Tibial artery (tissue), 4 donors: Measurements from ENCODE around the gene GPR42.
"Not testable (repeated sequence)": the region's sequence is repeated elsewhere in the genome, so short reads cannot be mapped to it uniquely, and the experiment has no call there.

Experiments used
- DNase-seq, 2 donors: peaks; one replicate each; pipeline ENCODE4 v3.0.0-alpha.2; 2019
- H3K27ac ChIP-seq, 2 donors: fragments of 200-600 bp; sonication (generic) in 1 of 2; 1 replicate in 1 of 2; 2 replicates in 1 of 2; pipeline ENCODE4 v1.5.1; 2018 to 2019; ENCODE audit warnings: mild to moderate bottlenecking in 1 of 2
- H3K27me3 ChIP-seq, 2 donors: fragments of 200-600 bp; sonication (generic) in 1 of 2; one replicate each; pipeline versions ENCODE4 v1.5.1 to v1.6.0; 2016 to 2019
- H3K36me3 ChIP-seq, 3 donors: fragments of 200-600 bp; sonication (generic) in 2 of 3; one replicate each; pipeline ENCODE4 v1.5.1; 2016 to 2019; ENCODE audit warnings: mild to moderate bottlenecking in 2 of 3
- H3K4me1 ChIP-seq, 4 donors: fragments of 200-600 bp; sonication (generic) in 2 of 4; 1 replicate in 3 of 4; 2 replicates in 1 of 4; pipeline ENCODE4 v1.5.1; 2016 to 2019
- H3K4me3 ChIP-seq, 2 donors: fragments of 200-600 bp; sonication (generic) in 1 of 2; 1 replicate in 1 of 2; 2 replicates in 1 of 2; pipeline ENCODE4 v1.5.1; 2018 to 2019; ENCODE audit warnings: mild to moderate bottlenecking in 2 of 2
- H3K9me3 ChIP-seq, 3 donors: fragments of 200-600 bp; sonication (generic) in 1 of 3; one replicate each; pipeline ENCODE4 v1.5.1; 2016 to 2019
- CTCF ChIP-seq, 2 experiments: fragments of 200-600 bp in 1 of 2; fragments of 450-650 bp in 1 of 2; IDR thresholded peaks; one replicate each; pipeline ENCODE4 v1.5.1; 2017 to 2019; ENCODE audit warnings: antibody characterized with exemption in 2 of 2, mild to moderate bottlenecking in 1 of 2, moderate library complexity in 1 of 2
- intact Hi-C: fragments of 100-400 bp; cut with DNase I; formaldehyde crosslinking; loops from one replicate; pipeline ENCODE4 v1.15.0; 2023; ENCODE audit warnings: low total_unique reads

Gene GPR42

DNA sequence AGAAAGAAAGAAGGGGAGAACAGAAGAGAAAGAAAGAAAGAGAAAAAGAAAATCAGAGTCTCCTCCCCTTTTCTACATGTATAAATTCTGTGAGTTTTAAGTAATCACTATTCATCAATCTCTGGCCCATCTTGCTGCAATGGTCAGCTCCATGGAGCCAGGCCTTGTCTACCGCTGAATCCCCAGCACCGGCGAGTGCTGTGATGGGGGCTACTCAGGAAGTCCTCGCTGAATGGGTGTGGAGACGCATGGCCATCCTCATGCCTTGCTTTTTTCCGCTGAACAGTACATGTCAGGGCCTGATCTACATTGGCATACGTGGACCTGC is 29.9 kb downstream of the GPR42 start:
- TF ChIP-seq CTCF (IDR thresholded peaks at IDR 0.05): no peak
- no peak for DNase-seq
- intact Hi-C loops: no loop called here
- Histone ChIP-seq H3K27me3 (peaks cover 0 to 5% of the 10 kb centered on the region in 2 donors), H3K4me3 (no peak overlapping the region), H3K4me1 (no peaks in the 10 kb centered on the region), H3K27ac (no peak overlapping the region), H3K36me3 (no peaks in the 10 kb centered on the region), H3K9me3 (no peaks in the 10 kb centered on the region)

GRCh38 chr19:35401416-35401815 is 30.5 kb downstream of the GPR42 start:
- H3K36me3 ChIP-seq, H3K27ac ChIP-seq, H3K4me1 ChIP-seq, H3K4me3 ChIP-seq, DNase-seq, H3K27me3 ChIP-seq, intact Hi-C loops, H3K9me3 ChIP-seq: not testable (repeated sequence)

GRCh38 chr19:35403116-35403760 is 32.4 kb downstream of the GPR42 start:
- no peak for TF ChIP-seq CTCF (IDR thresholded peaks at IDR 0.05)
- H3K4me3 ChIP-seq: no peak overlapping the region
- intact Hi-C loops: no loop called here
- H3K27me3 ChIP-seq: peaks cover 0 to 5% of the 10 kb centered on the region in 2 donors
- no peak for DNase-seq
- no peak overlapping the region for H3K27ac ChIP-seq
- H3K9me3 ChIP-seq: no peaks in the 10 kb centered on the region
- no peaks in the 10 kb centered on the region for H3K36me3 ChIP-seq
- H3K4me1 ChIP-seq: no peaks in the 10 kb centered on the region

DNA sequence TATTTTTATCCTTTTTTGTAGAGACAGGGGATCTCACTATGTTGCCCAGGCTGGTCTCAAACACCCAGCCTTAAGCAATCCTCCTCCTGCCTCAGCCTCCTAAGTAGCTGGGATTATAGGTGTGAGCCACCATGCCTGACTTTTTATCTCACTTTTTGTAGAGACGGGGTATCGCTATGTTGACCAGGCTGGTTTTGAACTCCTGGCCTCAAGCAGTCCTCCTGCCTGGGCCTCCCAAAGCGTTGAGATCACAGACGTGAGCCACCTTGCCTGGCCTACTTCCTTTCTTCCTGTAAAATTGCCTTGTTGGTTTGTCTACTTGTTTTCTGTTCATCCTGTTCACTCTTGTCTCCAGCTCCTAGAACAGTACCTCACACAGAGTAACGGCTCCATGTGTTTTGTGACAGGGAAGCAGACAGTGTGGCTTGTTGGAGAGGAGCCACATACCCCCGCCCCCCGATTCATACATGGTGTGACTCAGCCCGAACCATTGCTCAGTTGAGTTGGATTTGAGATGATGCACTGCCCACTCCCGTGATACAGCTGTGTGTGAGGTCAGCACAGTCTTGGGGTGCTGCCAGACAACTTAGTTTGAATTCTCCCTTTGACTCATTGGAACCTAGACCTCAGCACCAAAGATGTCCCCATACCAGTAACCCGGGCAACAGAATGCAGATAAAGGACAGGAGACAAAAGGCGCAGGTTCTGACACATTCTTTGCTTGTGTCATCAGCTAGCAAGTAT is 34.2 kb downstream of the GPR42 start:
- no peaks in the 10 kb centered on the region for H3K36me3 ChIP-seq
- H3K27ac ChIP-seq: no peak overlapping the region
- peaks cover 0 to 3% of the 10 kb centered on the region in 2 donors for H3K27me3 ChIP-seq
- no peak for TF ChIP-seq CTCF (IDR thresholded peaks at IDR 0.05)
- intact Hi-C loops: no loop called here
- no peak overlapping the region for H3K4me3 ChIP-seq
- no peaks in the 10 kb centered on the region for H3K4me1 ChIP-seq
- no peaks in the 10 kb centered on the region for H3K9me3 ChIP-seq
- no peak for DNase-seq

GRCh38 chr19:35407619-35408018 is 36.8 kb downstream of the GPR42 start:
- no peak overlapping the region for H3K4me3 ChIP-seq
- intact Hi-C loops: no loop called here
- H3K9me3 ChIP-seq: no peaks in the 10 kb centered on the region
- H3K27me3 ChIP-seq: peaks cover 0 to 5% of the 10 kb centered on the region in 2 donors
- DNase-seq: peak in 1 of 2 donors; percentile 28
- no peak for TF ChIP-seq CTCF (IDR thresholded peaks at IDR 0.05)
- H3K4me1 ChIP-seq: no peaks in the 10 kb centered on the region
- no peaks in the 10 kb centered on the region for H3K36me3 ChIP-seq
- H3K27ac ChIP-seq: no peak overlapping the region

DNA sequence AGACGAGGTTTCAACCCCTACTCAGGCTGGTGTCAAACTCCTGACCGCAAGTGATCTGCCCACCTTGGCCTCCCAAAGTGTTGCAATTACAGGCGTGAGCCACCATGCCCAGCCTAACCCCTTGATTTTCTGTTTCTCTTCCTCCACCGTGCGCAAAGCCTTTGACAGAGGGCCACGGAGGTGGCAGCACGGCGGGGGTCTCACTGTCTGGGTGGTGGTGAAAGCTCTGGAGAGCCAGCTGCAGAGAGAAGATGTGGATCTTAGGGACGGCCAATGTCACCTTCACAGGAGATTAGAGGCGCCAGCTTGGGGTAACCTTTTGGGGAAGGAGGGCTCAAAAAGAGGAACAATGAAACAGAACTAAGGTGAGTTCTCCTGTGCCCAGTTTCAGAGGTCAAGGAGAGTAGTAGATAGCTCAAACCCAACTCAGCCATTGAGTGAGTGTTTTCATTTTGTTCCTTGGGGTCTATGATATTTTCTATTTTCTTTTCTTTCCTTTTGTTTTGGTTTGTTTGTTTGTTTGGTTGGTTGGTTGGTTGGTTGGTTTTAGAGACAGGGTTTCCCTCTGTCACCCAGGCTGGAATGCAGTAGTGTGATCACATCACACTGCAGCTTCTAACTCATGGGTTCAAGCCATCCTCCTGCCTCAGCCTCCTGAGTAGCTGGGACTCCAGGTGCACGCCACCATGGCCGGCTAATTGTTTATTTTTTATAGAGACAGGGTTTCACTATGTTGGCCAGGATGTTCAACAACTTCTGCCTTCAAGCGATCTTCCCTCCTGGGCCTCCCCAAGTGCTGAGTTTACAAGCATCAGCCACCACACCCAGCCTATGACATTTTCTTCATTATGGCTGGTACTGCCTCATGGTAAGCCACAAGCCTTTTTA is 37.7 kb downstream of the GPR42 start:
- H3K4me1 ChIP-seq: no peaks in the 10 kb centered on the region
- H3K4me3 ChIP-seq: no peak overlapping the region
- no peak overlapping the region for H3K27ac ChIP-seq
- peak in 1 of 2 donors; percentile 15 for DNase-seq
- peaks cover 0 to 6% of the 10 kb centered on the region in 2 donors for H3K27me3 ChIP-seq
- H3K9me3 ChIP-seq: no peaks in the 10 kb centered on the region
- intact Hi-C loops: no loop called here
- no peaks in the 10 kb centered on the region for H3K36me3 ChIP-seq
- no peak for TF ChIP-seq CTCF (IDR thresholded peaks at IDR 0.05)
